Keratinocyte (primary cell): ENCODE measurements around the gene KRTAP12-4.

Experiments
- EZH2 ChIP-seq: IDR thresholded peaks from one replicate; pipeline ENCODE4 v1.6.1; 2012; ENCODE audit warnings: inconsistent platforms, mild to moderate bottlenecking, low read length, moderate library complexity
- TF ChIP-seq, protein P1 (sequence below), 3 experiments: IDR thresholded peaks in 1 of 3; conservative IDR thresholded peaks in 1 of 3; optimal IDR thresholded peaks in 1 of 3; 2 replicates in 2 of 3; 3 replicates in 1 of 3; pipeline versions ENCODE3 to v1.5.1; 2011; ENCODE audit warnings: low read length in 3 of 3, mild to moderate bottlenecking in 3 of 3, moderate library complexity in 2 of 3, control low read depth in 1 of 3, inconsistent platforms in 1 of 3; ENCODE audit not compliant: insufficient read depth in 2 of 3; ENCODE audit errors: extremely low read depth in 1 of 3

GRCh38 chr21:44618504-44618903, 36.0 kb downstream of the KRTAP12-4 start:
- TF ChIP-seq, protein P1, sequence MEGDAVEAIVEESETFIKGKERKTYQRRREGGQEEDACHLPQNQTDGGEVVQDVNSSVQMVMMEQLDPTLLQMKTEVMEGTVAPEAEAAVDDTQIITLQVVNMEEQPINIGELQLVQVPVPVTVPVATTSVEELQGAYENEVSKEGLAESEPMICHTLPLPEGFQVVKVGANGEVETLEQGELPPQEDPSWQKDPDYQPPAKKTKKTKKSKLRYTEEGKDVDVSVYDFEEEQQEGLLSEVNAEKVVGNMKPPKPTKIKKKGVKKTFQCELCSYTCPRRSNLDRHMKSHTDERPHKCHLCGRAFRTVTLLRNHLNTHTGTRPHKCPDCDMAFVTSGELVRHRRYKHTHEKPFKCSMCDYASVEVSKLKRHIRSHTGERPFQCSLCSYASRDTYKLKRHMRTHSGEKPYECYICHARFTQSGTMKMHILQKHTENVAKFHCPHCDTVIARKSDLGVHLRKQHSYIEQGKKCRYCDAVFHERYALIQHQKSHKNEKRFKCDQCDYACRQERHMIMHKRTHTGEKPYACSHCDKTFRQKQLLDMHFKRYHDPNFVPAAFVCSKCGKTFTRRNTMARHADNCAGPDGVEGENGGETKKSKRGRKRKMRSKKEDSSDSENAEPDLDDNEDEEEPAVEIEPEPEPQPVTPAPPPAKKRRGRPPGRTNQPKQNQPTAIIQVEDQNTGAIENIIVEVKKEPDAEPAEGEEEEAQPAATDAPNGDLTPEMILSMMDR (optimal IDR thresholded peaks at IDR 0.05 in 1 of 3, IDR thresholded peaks at IDR 0.05 in 1 of 3, conservative IDR thresholded peaks at IDR 0.05 in 1 of 3; ENCODE audit: extremely low read depth in 1 of 3, insufficient read depth in 2 of 3, low read length in 3 of 3) = peak in 1 of 3 experiments; percentile 7
- TF ChIP-seq EZH2 = no peak
